Nephron (organoid): Measurements from ENCODE around the gene SLX9.

ENCODE experiments used
- H3K27ac Mint-ChIP-seq, 3 experiments: 2 replicates each; pipeline ENCODE4 v1.8.0; 2020; ENCODE audit warnings: mixed read lengths in 3 of 3, mild to moderate bottlenecking in 2 of 3, moderate library complexity in 1 of 3
- H3K27me3 Mint-ChIP-seq: 2 replicates; pipeline ENCODE4 v1.8.0; 2021; ENCODE audit warnings: low read depth, mild to moderate bottlenecking, moderate library complexity, mixed read lengths
- H3K36me3 Mint-ChIP-seq: 2 replicates; pipeline ENCODE4 v1.8.0; 2020; ENCODE audit warnings: low read depth, mixed read lengths
- H3K4me1 Mint-ChIP-seq: 2 replicates; pipeline ENCODE4 v1.8.0; 2020; ENCODE audit warnings: mixed read lengths
- H3K4me3 Mint-ChIP-seq, 3 experiments: 2 replicates each; pipeline ENCODE4 v1.8.0; 2020; ENCODE audit warnings: mild to moderate bottlenecking in 3 of 3, mixed read lengths in 3 of 3, moderate library complexity in 2 of 3
- H3K9me3 Mint-ChIP-seq: 2 replicates; pipeline ENCODE4 v1.8.0; 2020; ENCODE audit warnings: mixed read lengths
- TF ChIP-seq, protein P1 (sequence below), 3 experiments: fragments of 200-600 bp; sonication (generic); IDR thresholded peaks; one replicate each; pipeline ENCODE4 v1.5.0; 2021; ENCODE audit warnings: antibody characterized with exemption in 3 of 3; ENCODE audit not compliant: unreplicated experiment in 3 of 3

The SLX9 gene

DNA sequence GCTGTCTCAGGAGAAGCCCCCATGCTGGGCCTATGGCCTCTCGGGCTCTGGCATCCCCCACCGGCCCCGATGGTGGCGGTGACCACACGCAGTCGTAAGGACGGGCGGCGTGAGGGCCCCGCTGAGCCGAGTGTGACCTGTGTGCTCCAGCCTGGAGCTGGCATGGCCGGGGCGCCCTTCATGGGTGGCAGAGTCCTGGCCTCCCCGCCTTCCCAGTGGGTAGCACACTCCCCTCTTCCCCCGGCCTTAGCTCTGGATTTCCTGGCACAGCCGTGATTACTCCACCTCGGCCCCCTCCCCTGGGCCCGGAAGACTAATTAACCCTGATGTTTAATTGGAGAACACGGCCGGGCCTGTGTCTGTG lies 44.6 kb downstream of the SLX9 start:
- Mint-ChIP-seq H3K27me3 (no peaks in the 10 kb centered on the region), H3K4me1 (peaks cover 3% of the 10 kb centered on the region), H3K4me3 (no peak overlapping the region), H3K27ac (no peak overlapping the region), H3K36me3 (no peaks in the 10 kb centered on the region), H3K9me3 (no peaks in the 10 kb centered on the region)
- TF ChIP-seq, protein P1, sequence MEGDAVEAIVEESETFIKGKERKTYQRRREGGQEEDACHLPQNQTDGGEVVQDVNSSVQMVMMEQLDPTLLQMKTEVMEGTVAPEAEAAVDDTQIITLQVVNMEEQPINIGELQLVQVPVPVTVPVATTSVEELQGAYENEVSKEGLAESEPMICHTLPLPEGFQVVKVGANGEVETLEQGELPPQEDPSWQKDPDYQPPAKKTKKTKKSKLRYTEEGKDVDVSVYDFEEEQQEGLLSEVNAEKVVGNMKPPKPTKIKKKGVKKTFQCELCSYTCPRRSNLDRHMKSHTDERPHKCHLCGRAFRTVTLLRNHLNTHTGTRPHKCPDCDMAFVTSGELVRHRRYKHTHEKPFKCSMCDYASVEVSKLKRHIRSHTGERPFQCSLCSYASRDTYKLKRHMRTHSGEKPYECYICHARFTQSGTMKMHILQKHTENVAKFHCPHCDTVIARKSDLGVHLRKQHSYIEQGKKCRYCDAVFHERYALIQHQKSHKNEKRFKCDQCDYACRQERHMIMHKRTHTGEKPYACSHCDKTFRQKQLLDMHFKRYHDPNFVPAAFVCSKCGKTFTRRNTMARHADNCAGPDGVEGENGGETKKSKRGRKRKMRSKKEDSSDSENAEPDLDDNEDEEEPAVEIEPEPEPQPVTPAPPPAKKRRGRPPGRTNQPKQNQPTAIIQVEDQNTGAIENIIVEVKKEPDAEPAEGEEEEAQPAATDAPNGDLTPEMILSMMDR (IDR thresholded peaks at IDR 0.05; ENCODE audit: unreplicated experiment in 3 of 3) = no peak

DNA sequence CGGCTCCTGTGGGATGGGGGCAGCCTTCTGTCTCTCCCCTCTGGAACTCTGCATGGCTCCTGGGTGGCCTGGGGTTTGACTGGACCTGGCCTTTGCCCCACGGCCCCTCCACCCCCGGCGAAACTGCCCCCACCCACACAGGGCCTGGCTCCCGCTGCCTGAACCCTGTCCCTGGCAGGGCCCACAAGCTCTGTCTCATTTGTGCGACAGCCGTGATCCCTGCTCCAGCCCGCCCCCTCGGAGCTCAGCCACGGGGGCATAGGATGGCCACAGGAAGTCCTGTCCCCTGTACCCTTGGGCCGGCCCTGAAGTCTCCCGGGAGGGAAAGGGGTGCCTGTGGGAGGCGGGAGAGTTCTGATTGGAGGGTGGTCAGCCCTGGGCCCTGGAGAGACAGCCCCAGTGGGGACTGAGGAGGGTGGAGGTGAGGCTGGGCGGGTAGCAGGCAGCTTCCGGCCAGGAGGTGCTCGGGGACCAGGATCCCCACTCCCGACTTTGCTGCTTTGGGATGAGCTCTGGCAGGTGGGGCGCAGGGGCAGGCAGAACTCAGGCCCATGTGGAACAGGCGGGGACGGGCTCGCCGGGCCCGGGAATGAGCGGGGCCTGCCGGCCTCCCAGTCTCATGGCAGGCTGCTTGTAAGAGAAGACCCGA lies 45.1 kb downstream of the SLX9 start:
- no peaks in the 10 kb centered on the region for H3K9me3 Mint-ChIP-seq
- peaks cover 8% of the 10 kb centered on the region for H3K4me1 Mint-ChIP-seq
- TF ChIP-seq, protein P1 (IDR thresholded peaks at IDR 0.05; ENCODE audit: unreplicated experiment in 3 of 3) = no peak
- no peaks in the 10 kb centered on the region for H3K27me3 Mint-ChIP-seq
- no peak overlapping the region for H3K4me3 Mint-ChIP-seq
- H3K27ac Mint-ChIP-seq = no peak overlapping the region
- H3K36me3 Mint-ChIP-seq = no peaks in the 10 kb centered on the region

DNA sequence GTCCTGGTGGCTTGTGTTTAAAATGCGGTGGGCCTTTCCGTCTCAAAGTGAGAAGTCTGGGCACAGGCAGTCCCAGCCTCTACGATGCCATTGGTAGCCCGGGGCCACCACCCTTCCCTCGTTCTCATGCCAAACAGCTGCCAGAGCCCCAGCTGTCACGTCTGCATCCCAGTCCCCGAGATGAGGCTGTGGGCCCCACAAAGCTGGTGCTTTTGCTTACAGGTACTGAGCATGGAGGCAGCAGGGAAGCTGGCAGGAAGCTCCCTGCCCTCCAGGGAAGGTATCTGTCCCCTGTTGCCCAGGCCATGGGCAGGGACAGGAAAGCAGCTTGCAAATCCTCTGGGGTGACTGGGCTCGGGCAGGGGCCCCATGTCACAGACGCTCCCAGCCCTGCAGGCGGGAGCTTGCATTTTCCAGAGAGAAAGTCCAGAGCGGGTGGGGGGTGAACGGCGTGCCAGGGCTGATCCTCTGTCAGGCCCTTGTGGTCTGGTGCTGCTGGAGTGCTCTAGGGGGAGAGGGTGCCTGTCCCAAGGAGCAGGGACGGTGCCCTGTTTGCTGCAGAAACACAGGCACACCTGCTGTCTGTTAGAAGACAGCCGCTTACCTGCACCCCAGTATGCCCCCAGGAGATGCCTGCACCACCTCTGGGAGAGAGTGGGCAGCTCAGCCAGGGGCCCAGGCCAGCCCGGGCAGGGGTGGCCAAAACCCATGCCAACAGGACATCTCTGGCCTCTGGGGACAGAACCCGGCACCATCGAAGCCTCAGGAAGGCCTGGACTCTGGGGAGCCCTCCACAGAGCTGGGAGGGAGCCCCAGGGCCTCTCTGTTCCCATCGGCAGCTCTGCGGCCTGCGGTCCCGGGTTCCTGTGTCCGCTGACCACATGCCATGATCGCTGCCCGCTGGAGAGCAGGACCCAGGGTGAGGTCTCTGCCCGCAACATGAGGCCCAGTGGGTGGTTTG lies 45.9 kb downstream of the SLX9 start:
- Mint-ChIP-seq H3K9me3 (no peaks in the 10 kb centered on the region), H3K27ac (no peak overlapping the region), H3K4me3 (no peak overlapping the region), H3K36me3 (no peaks in the 10 kb centered on the region), H3K4me1 (peaks cover 9% of the 10 kb centered on the region), H3K27me3 (no peaks in the 10 kb centered on the region)
- TF ChIP-seq, protein P1 (IDR thresholded peaks at IDR 0.05; ENCODE audit: unreplicated experiment in 3 of 3) = no peak

DNA sequence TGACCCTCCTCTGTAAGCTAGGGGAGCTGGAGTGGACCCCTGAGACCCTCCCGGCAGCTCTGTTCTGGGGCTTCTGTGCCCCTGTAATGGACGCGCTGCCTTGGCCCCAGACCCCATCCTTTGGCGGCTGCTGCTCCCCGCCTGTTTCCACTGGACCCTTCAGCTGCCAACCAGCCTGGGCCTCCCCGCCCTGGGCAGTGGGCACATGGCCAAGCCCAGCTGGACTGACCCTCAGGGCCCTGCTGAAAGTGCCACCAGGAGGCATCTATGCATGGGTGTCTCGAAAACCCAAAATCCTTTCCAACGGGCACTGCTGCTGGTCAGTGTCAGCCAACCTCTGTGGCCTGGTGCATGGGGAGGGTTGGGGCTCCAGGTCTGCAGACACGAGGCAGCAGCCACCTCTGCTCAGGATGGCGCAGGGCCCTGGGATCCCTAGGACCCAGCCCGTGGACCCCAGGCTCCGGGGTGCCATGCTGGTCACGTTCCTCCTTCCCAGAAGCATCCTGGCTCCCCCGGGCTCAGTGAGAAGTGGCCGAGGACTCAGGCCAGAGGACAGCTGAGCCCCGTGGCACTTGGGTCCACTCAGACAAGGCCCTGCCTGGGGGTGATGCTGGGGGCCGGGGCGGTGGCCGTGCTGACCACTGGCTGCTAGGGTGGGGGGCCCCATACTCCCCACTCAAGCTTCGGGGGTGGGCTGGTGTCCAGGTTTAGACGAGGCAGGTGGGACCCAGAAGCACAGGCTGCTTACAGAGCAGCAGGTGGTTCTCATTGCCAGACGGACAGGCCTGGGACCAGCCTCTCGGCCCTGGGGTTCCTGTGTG lies 46.9 kb downstream of the SLX9 start:
- H3K27ac Mint-ChIP-seq = no peak overlapping the region
- peaks cover 9% of the 10 kb centered on the region for H3K4me1 Mint-ChIP-seq
- no peaks in the 10 kb centered on the region for H3K36me3 Mint-ChIP-seq
- no peaks in the 10 kb centered on the region for H3K27me3 Mint-ChIP-seq
- H3K9me3 Mint-ChIP-seq = no peaks in the 10 kb centered on the region
- H3K4me3 Mint-ChIP-seq = no peak overlapping the region
- TF ChIP-seq, protein P1 (IDR thresholded peaks at IDR 0.05; ENCODE audit: unreplicated experiment in 3 of 3) = no peak

DNA sequence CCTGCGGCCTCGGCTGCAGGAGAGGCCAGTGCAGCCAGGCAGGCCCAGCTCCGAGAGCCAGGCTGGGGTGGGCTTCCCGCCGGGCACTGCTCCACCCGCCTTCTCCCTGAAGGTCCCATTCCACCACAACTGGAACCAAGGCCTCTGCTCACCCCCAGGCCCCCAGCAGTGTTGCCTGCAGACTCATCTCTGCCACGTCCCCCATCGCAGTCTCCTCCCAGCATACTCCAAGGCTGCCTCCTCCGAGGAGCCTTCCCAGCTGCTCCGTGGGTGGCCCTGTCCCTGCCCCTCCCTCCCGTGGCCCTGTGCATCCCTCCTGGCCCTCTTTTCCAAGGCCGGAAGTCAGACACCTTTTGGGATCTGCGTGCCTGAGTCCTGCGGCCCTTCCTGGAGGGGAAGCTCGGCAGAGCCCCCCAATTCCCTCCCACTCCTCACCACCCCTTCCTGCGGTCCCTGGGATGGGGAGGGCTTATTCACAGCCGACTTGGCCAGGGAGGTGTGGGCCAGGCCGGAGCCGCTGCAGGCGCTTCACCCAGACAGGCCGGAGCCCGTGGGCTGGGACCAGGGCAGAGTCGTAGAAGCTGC lies 47.6 kb downstream of the SLX9 start:
- H3K4me3 Mint-ChIP-seq = no peak overlapping the region

More for the DNA sequence above, 47.6 kb downstream of the SLX9 start:
- Mint-ChIP-seq H3K27ac (no peak overlapping the region), H3K9me3 (no peaks in the 10 kb centered on the region), H3K27me3 (no peaks in the 10 kb centered on the region), H3K4me1 (peaks cover 9% of the 10 kb centered on the region), H3K36me3 (no peaks in the 10 kb centered on the region)
- TF ChIP-seq, protein P1 (IDR thresholded peaks at IDR 0.05; ENCODE audit: unreplicated experiment in 3 of 3) = no peak
